Retinal pigment epithelial cell (primary cell): Measurements from ENCODE around the gene LETM1.

Source experiments
- DNase-seq: peaks from one replicate; pipeline ENCODE4 v3.0.0-alpha.2; 2010; ENCODE audit warnings: low read depth
- H3K4me3 ChIP-seq: 2 replicates; pipeline ENCODE4 v1.5.1; 2011; ENCODE audit warnings: mild to moderate bottlenecking, low read length, control low read depth, moderate library complexity
- TF ChIP-seq, protein P1 (sequence below): conservative IDR thresholded peaks from 2 replicates; pipeline ENCODE4 v1.5.1; 2011; ENCODE audit warnings: low read depth, low read length, control low read depth, inconsistent platforms

LETM1 gene

DNA sequence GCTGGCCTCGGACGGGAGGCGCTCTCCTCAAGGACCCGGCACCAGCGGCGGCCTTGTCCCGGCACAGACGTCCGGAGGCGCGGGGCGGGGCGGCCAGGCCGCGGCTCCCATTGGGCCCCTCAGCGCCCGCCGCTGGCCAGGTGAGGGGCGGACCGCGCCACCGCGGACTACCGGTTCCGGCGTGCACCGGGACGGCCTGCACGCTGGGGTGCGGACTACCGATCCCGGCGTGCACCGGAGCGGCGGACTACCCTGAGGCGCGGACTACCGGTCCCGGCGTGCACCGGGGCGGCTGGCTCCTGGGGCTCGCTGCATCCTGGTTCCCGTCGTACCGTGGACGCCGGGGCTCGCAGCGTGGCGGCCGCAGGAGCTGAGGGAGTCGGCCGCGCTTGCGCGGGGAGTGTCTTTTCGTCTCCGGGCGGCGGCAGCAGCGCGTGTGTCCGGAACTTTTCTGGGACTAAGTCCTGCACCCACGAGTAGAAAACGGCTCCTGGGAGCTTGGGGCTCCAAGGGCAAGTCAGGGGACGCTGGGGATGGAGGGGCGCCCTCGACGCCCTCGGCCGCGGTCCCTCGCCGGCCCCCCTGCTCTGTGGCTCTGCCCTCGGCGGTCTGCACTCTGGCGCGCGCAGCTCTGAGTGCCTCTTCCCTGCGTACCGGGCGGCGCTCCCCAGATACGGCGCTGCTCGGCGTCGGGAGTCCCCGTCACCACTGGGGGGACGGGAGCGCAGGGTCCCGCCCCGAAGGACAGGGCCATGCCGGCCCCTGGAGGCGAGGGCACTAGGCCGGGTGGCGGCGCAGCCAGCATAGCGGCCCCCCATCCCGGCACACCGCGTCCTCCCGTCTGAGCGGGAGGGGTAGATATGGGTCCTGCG is at the start of gene LETM1:
Gene LETM1, minus strand, starts transcription at position 86 of the 872 bp plus-strand sequence. CDS start 206 bp downstream, outside the sequence.
- peak within 1 kb of the TSS; percentile 83 for H3K4me3 ChIP-seq
- peak; percentile 87 for DNase-seq
- TF ChIP-seq, protein P1, sequence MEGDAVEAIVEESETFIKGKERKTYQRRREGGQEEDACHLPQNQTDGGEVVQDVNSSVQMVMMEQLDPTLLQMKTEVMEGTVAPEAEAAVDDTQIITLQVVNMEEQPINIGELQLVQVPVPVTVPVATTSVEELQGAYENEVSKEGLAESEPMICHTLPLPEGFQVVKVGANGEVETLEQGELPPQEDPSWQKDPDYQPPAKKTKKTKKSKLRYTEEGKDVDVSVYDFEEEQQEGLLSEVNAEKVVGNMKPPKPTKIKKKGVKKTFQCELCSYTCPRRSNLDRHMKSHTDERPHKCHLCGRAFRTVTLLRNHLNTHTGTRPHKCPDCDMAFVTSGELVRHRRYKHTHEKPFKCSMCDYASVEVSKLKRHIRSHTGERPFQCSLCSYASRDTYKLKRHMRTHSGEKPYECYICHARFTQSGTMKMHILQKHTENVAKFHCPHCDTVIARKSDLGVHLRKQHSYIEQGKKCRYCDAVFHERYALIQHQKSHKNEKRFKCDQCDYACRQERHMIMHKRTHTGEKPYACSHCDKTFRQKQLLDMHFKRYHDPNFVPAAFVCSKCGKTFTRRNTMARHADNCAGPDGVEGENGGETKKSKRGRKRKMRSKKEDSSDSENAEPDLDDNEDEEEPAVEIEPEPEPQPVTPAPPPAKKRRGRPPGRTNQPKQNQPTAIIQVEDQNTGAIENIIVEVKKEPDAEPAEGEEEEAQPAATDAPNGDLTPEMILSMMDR = peak; percentile 11

DNA sequence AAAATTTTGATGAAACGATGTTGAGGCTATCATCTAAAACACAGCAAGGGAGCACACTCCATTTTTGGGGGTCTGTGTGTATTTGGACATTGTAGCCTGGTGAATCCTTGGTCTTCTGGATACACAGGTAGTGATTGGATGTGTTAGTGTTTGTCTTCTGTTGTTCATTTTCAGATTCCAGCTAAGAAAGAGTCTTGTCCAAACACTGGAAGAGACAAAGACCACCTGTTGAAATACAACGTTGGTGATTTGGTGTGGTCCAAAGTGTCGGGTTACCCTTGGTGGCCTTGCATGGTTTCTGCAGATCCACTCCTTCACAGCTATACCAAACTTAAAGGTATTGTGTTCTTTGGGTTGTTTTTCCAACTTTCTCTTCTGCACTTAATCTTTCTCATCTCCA is 48.1 kb upstream of the LETM1 start:
- H3K4me3 ChIP-seq = no peak overlapping the region
- TF ChIP-seq, protein P1 = no peak
- DNase-seq = no peak

DNA sequence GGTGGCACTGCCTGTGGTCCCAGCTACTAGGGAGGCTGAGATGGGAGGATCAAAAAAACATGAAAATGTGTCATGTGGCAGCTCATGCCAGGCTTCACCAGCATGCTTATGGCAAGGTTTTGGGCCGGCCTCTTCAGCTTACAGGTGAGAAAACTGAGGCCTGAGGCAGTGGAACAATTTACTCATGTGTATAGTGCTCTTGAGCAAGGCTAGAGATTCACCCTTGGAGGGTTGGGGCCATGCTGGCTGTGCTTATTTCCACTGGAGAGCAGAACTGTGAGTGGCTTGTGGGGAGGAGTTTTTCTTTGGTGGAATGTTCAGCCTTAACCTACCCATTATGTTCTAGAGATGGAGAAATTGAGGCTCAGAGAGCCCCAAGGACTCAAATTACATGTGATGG is 47.1 kb upstream of the LETM1 start:
- H3K4me3 ChIP-seq = no peak overlapping the region
- DNase-seq = no peak
- TF ChIP-seq, protein P1 = no peak

DNA sequence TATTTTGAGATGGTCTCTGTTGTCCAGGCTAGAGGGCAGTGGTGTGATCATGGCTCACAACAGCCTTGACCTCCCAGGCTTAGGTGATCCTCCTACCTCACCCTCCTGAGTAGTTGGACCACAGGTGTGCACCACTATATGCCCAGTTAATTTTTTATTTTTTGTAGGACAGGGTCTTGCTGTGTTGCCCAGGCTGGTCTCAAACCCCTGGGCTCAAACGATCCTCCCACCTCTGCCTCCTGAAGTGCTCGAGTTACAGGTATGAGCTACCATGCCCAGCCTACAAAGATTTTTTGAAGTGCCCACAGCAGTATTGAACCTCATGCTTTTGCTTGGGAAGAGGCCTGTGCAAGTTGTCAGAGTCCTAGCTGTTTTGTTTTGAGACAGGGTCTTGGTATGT is 46.3 kb upstream of the LETM1 start:
- no peak overlapping the region for H3K4me3 ChIP-seq
- DNase-seq = no peak
- TF ChIP-seq, protein P1 = no peak

DNA sequence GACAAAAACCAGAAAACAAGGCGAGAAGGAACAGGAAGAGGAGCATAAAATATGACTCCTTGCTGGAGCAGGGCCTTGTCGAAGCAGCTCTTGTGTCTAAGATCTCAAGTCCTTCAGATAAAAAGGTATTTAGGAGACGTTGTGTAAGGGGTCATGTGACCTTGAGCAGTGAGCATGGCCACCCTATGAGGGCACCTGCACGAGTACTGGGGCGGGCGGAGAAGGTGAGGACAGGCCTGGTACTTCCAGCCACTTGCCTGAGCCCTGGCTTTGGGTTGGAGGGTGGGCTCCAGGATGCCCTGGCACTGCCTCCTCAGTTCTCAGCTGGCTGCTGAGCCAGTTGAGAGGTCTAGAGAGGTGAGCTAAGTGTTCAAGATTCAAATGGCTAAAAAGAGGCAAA is 45.2 kb upstream of the LETM1 start:
- no peak for DNase-seq
- TF ChIP-seq, protein P1 = no peak
- no peak overlapping the region for H3K4me3 ChIP-seq

DNA sequence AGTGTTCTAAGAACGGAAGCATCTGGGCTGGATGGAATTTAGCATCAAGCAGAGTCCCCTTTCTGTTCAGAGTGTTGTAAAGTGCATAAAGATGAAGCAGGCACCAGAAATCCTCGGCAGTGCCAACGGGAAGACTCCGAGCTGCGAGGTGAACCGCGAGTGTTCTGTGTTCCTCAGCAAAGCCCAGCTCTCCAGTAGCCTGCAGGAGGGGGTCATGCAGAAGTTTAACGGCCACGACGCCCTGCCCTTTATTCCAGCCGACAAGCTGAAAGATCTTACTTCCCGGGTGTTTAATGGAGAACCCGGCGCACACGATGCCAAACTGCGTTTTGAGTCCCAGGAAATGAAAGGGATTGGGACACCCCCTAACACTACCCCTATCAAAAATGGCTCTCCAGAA is 44.7 kb upstream of the LETM1 start:
- no peak for DNase-seq
- TF ChIP-seq, protein P1 = no peak
- no peak overlapping the region for H3K4me3 ChIP-seq

DNA sequence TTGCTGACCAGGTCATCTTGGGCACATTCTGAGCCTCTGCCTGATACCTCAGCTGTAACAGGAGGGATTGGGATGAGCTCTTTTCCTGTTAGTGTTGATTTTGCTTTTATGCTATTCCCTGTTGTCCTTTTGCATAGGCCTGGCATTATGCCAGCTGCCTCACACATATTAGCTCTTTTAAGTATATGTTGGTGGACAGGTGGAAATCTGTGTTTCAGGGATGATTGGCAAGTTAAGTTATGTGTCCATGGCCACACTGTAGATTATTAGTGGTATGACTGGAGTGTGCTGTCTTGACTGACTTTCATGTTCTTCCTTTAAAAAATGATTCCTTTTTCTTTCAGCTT is 44.1 kb upstream of the LETM1 start:
- TF ChIP-seq, protein P1 = no peak
- H3K4me3 ChIP-seq = no peak overlapping the region
- no peak for DNase-seq
